ENCODE data around the gene STAT3.
"Not testable (repeated sequence)": the region's sequence is repeated elsewhere in the genome, so short reads cannot be mapped to it uniquely, and the experiment has no call there.

DNA sequence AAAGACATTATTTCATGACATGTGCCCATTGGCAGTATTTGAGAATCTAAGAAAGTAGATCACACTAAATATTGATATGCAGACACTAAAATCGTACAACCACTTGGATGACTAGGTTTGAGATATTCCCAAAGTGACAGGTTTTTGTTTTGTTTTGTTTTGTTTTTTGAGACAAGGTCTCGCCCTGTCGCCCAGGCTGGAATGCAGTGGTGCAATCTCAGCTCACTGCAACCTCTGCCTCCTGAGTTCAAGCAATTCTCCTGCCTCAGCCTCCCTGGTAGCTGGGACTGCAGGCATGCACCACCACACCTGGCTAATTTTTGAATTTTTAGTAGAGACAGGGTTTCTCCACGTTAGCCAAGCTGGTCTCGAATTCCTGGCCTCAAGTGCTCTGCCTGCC, 19.9 kb downstream of the STAT3 start:
- TF ChIP-seq, protein P1, sequence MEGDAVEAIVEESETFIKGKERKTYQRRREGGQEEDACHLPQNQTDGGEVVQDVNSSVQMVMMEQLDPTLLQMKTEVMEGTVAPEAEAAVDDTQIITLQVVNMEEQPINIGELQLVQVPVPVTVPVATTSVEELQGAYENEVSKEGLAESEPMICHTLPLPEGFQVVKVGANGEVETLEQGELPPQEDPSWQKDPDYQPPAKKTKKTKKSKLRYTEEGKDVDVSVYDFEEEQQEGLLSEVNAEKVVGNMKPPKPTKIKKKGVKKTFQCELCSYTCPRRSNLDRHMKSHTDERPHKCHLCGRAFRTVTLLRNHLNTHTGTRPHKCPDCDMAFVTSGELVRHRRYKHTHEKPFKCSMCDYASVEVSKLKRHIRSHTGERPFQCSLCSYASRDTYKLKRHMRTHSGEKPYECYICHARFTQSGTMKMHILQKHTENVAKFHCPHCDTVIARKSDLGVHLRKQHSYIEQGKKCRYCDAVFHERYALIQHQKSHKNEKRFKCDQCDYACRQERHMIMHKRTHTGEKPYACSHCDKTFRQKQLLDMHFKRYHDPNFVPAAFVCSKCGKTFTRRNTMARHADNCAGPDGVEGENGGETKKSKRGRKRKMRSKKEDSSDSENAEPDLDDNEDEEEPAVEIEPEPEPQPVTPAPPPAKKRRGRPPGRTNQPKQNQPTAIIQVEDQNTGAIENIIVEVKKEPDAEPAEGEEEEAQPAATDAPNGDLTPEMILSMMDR (IDR thresholded peaks at IDR 0.05), result not testable (repeated sequence)
- TF ChIP-seq EZH2 (IDR thresholded peaks at IDR 0.05; ENCODE audit: borderline replicate concordance, insufficient read depth, low read depth, low read length, poor library complexity, severe bottlenecking), result not testable (repeated sequence)

All from B cell (primary cell).